A172 (cell line): ENCODE results near the gene FNDC11. TPM values are rescaled to one million over a fixed set of nuclear protein-coding genes. Genes with fewer than 3 reads are reported as not detected.
"Not testable (repeated sequence)": the region's sequence is repeated elsewhere in the genome, so short reads cannot be mapped to it uniquely, and the experiment has no call there.

Experiments
- DNase-seq: peaks from one replicate; pipeline ENCODE4 v3.0.0-alpha.2; 2015; ENCODE audit warnings: low spot score
- total RNA-seq: library from RNA; depleted of rRNA; stranded (reverse); fragments of >200 nt; shearing (Covaris generic); gene quantifications from 2 replicates; pipeline ENCODE4 v1.2.3, GENCODE V29; 2014; rRNA removed

The FNDC11 gene
- total RNA-seq, 1 experiment from 2014 or later = 1.8 TPM

DNA sequence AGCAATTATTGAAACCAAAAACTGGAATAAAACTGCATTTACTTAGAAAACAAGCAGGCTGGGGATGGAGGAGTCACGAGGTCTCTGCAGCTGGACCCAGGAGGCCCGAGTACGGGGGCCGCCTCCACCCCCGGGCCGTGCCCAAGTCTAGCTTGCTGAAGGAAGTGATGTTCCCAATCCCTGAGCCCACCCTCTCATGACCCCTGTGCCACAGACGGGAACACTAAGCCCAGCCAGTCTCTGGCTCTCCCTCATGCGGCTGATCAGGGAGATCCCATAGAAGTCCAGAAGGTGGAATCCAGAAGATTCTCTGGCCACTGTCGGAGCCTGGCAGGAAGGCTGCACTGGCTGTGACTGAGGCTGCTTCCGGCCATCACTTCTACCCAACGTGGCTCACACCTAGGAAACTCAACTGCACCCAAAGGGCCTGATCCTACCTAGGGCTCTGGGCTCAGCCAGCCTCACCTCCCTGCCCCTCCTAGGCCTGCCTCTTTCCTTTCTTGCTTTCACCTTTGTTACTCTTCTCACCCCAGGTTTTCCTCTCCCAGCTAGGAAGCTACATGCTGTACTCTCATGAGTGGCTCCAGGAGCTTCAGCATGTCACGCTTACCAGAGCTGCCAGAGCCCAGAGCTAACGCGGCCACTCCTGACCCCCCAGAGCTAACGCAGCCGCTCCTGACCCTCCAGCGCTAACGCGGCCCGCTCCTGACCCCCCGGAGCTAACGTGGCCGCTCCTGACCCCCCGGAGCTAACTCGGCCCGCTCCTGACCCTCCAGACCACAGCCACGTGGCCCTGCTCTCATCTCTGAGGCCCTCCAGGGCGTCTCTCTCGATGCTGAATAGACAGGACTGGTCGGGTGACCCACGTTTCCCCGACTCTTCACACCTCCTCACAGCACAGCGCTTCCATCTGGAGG lies 44.8 kb downstream of the FNDC11 start:
- no peak for DNase-seq

DNA sequence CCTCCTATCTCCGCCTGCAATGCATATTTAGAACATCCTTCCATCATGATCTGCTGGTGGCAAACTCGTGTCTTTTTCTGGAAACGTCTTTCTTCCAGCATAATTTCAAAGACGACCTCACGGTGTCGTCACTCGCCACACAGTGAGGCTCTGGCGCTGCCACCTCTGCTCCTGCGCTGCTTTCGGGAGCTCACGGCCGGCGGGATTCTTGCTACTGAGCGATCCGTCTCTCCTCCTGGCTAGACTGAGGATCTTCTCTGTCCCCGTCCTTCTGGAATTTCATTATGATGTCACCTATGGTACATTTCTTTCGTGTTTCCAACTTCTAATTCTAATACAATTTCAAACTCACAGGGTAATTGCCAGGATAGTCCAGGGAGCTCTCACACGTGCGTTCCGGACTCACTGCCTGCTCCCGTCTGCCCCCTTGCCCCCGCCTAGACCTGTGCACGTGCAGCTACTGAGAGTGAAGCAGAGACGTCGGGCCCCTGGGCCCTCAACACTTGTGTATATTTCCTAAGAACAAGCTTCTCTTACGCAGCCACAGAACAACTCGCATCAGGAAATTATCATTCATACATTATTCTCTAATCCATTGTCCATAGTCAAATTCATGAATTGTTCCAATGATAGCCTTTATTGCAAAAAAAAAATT lies 45.6 kb downstream of the FNDC11 start:
- DNase-seq = no peak

DNA sequence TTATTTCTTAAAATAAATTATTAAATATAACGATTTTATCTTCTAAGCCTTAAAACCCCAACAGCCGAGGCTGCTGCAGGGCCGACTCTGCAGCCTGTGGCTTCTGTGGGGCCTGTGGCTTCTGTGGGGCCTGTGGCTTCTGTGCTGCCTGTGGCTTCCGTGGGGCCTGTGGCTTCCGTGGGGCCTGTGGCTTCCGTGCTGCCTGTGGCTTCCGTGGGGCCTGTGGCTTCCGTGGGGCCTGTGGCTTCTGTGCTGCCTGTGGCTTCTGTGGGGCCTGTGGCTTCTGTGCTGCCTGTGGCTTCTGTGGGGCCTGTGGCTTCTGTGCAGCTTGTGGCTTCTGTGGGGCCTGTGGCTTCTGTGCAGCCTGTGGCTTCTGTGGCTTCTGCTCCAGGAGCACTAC lies 47.7 kb downstream of the FNDC11 start:
- not testable (repeated sequence) for DNase-seq

DNA sequence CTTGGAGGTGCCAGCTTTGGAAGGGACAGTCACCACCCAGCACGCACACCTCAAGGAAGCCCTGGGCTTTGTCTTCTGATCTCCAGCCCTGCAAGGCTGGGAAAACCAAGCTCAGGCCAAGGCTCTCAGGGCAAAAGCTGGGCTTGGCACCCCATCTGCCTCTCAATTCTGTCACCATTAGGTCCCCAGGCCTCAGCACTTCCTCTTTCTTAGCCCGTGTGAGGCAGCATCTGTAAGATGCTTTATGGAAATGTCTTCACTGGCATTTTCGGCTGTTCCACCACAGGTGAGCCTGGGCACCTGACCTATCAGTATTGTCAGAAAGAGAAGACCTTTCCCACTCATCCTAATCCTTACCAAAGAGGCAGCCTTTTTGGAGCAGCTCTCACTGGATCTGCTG lies 48.4 kb downstream of the FNDC11 start:
- no peak for DNase-seq

Other genes starting within 250 kb of the FNDC11 start
- gene CHRNA4, start 192.8 kb upstream of the FNDC11 start, total RNA-seq = 0.03 and 0.07 TPM in 2 replicates
- 0.31 and 0.36 TPM in 2 replicates for gene KCNQ2, start 81.5 kb upstream of the FNDC11 start, total RNA-seq
- gene EEF1A2, start 55.1 kb upstream of the FNDC11 start, total RNA-seq = 88.1 and 91.0 TPM in 2 replicates
- 67.4 and 70.6 TPM in 2 replicates for gene PPDPF, start 33.4 kb upstream of the FNDC11 start, total RNA-seq
- gene PTK6, start 16.8 kb upstream of the FNDC11 start, total RNA-seq = 2.0 and 2.4 TPM in 2 replicates
- gene SRMS, start 6.4 kb upstream of the FNDC11 start, total RNA-seq = not detected in 2 replicates
- 17.1 and 17.2 TPM in 2 replicates for gene HELZ2, start 20.1 kb downstream of the FNDC11 start, total RNA-seq
- 15.0 and 17.5 TPM in 2 replicates for gene GMEB2, start 72.9 kb downstream of the FNDC11 start, total RNA-seq
- gene STMN3, start 99.3 kb downstream of the FNDC11 start, total RNA-seq = 2.2 and 2.6 TPM in 2 replicates
- 17.8 and 22.2 TPM in 2 replicates for gene RTEL1, start 104.2 kb downstream of the FNDC11 start, total RNA-seq
- gene TNFRSF6B, start 142.5 kb downstream of the FNDC11 start, total RNA-seq = 2.4 and 3.4 TPM in 2 replicates
- 61.1 and 65.7 TPM in 2 replicates for gene ARFRP1, start 153.8 kb downstream of the FNDC11 start, total RNA-seq
- gene ZGPAT, start 153.9 kb downstream of the FNDC11 start, total RNA-seq = 29.8 and 33.2 TPM in 2 replicates
- 53.8 and 59.0 TPM in 2 replicates for gene LIME1, start 182.5 kb downstream of the FNDC11 start, total RNA-seq
- gene SLC2A4RG, start 185.6 kb downstream of the FNDC11 start, total RNA-seq = 88.0 and 97.9 TPM in 2 replicates